Adipocyte (in vitro differentiated cells): Measurements from ENCODE around the gene TNKS2.
"Not testable (repeated sequence)": the region's sequence is repeated elsewhere in the genome, so short reads cannot be mapped to it uniquely, and the experiment has no call there.

ENCODE experiments used
- DNase-seq: peaks from one replicate; pipeline ENCODE4 v3.0.0-alpha.2; 2015; ENCODE audit warnings: low read depth
- H3K27me3 ChIP-seq: replicated peaks from 2 replicates; pipeline ENCODE4 v1.7.0; 2013; ENCODE audit warnings: mild to moderate bottlenecking, low read length, moderate library complexity; ENCODE audit not compliant: control insufficient read depth, insufficient read depth
- H3K36me3 ChIP-seq: 2 replicates; pipeline ENCODE4 v1.7.0; 2013; ENCODE audit warnings: low read length, mild to moderate bottlenecking, moderate library complexity; ENCODE audit not compliant: control insufficient read depth, insufficient read depth, severe bottlenecking
- H3K4me1 ChIP-seq: 2 replicates; pipeline ENCODE4 v1.7.0; 2013; ENCODE audit warnings: mild to moderate bottlenecking, low read length, moderate library complexity; ENCODE audit not compliant: control insufficient read depth, insufficient read depth
- H3K4me3 ChIP-seq: 2 replicates; pipeline ENCODE4 v1.7.0; 2013; ENCODE audit warnings: mild to moderate bottlenecking, low read length, moderate library complexity
- H3K9ac ChIP-seq: 2 replicates; pipeline ENCODE4 v1.7.0; 2013; ENCODE audit warnings: mild to moderate bottlenecking, low read length, moderate library complexity
- H3K9me3 ChIP-seq: 2 replicates; pipeline ENCODE4 v1.7.0; 2013; ENCODE audit warnings: mild to moderate bottlenecking, low read length, moderate library complexity; ENCODE audit not compliant: control insufficient read depth

The TNKS2 gene

GRCh38 chr10:91879515-91880170, 81.4 kb downstream of the TNKS2 start:
- no peaks in the 10 kb centered on the region for H3K36me3 ChIP-seq
- DNase-seq, result no peak
- H3K4me1 ChIP-seq, result peaks cover 19% of the 10 kb centered on the region
- H3K4me3 ChIP-seq, result no peak overlapping the region
- H3K9me3 ChIP-seq, result no peaks in the 10 kb centered on the region
- H3K27me3 ChIP-seq, result no peaks in the 10 kb centered on the region
- no peak overlapping the region for H3K9ac ChIP-seq

GRCh38 chr10:91880310-91880709, 82.1 kb downstream of the TNKS2 start:
- Histone ChIP-seq H3K36me3 (no peaks in the 10 kb centered on the region), H3K4me3 (no peak overlapping the region), H3K4me1 (peaks cover 19% of the 10 kb centered on the region), H3K27me3 (no peaks in the 10 kb centered on the region), H3K9me3 (no peaks in the 10 kb centered on the region), H3K9ac (no peak overlapping the region)
- peak; percentile 56 for DNase-seq

GRCh38 chr10:91883549-91884444, 85.6 kb downstream of the TNKS2 start:
- peaks cover 5% of the 10 kb centered on the region for H3K27me3 ChIP-seq
- H3K9ac ChIP-seq, result peak overlapping the region; percentile 42
- peak; percentile 56 for DNase-seq
- peaks cover 26% of the 10 kb centered on the region for H3K4me1 ChIP-seq
- peak overlapping the region; percentile 65 for H3K4me3 ChIP-seq
- no peaks in the 10 kb centered on the region for H3K9me3 ChIP-seq
- no peaks in the 10 kb centered on the region for H3K36me3 ChIP-seq

GRCh38 chr10:91884536-91884935, 86.3 kb downstream of the TNKS2 start:
- Histone ChIP-seq H3K9ac (no peak overlapping the region), H3K36me3 (no peaks in the 10 kb centered on the region), H3K4me1 (peaks cover 26% of the 10 kb centered on the region), H3K9me3 (no peaks in the 10 kb centered on the region), H3K4me3 (no peak overlapping the region), H3K27me3 (peaks cover 5% of the 10 kb centered on the region)
- no peak for DNase-seq

GRCh38 chr10:91885362-91886079, 87.3 kb downstream of the TNKS2 start:
- Histone ChIP-seq H3K4me1 (peaks cover 19% of the 10 kb centered on the region), H3K9ac (no peak overlapping the region), H3K36me3 (no peaks in the 10 kb centered on the region), H3K4me3 (no peak overlapping the region), H3K9me3 (no peaks in the 10 kb centered on the region), H3K27me3 (peaks cover 5% of the 10 kb centered on the region)
- no peak for DNase-seq

GRCh38 chr10:91886954-91887271, 88.7 kb downstream of the TNKS2 start:
- H3K9ac ChIP-seq, result peak overlapping the region; percentile 64
- H3K4me1 ChIP-seq, result peaks cover 33% of the 10 kb centered on the region
- peak overlapping the region; percentile 83 for H3K4me3 ChIP-seq
- H3K9me3 ChIP-seq, result no peaks in the 10 kb centered on the region
- peaks cover 5% of the 10 kb centered on the region for H3K27me3 ChIP-seq
- no peak for DNase-seq
- H3K36me3 ChIP-seq, result no peaks in the 10 kb centered on the region

- Histone ChIP-seq H3K4me1 (peaks cover 35% of the 10 kb centered on the region), H3K36me3 (no peaks in the 10 kb centered on the region), H3K27me3 (peaks cover 5% of the 10 kb centered on the region), H3K9me3 (no peaks in the 10 kb centered on the region), H3K4me3 (peak overlapping the region; percentile 83), H3K9ac (peak overlapping the region; percentile 64)
- peak; percentile 68 for DNase-seq
Observed at GRCh38 chr10:91887272-91888076, 89.2 kb downstream of the TNKS2 start.

GRCh38 chr10:91891125-91892001, 93.1 kb downstream of the TNKS2 start:
- Histone ChIP-seq H3K4me1 (peaks cover 23% of the 10 kb centered on the region), H3K36me3 (no peaks in the 10 kb centered on the region), H3K4me3 (no peak overlapping the region), H3K27me3 (peaks cover 5% of the 10 kb centered on the region), H3K9me3 (no peaks in the 10 kb centered on the region), H3K9ac (peak overlapping the region; percentile 21)
- peak; percentile 16 for DNase-seq

- no peak for DNase-seq
- Histone ChIP-seq H3K4me3 (no peak overlapping the region), H3K9ac (no peak overlapping the region), H3K36me3 (no peaks in the 10 kb centered on the region), H3K27me3 (peaks cover under 1% of the 10 kb centered on the region), H3K9me3 (no peaks in the 10 kb centered on the region), H3K4me1 (peaks cover 16% of the 10 kb centered on the region)
Observed at GRCh38 chr10:91893051-91893450, 94.8 kb downstream of the TNKS2 start.

GRCh38 chr10:91894261-91894685, 96.0 kb downstream of the TNKS2 start:
- not testable (repeated sequence) for H3K9ac ChIP-seq, H3K9me3 ChIP-seq, H3K27me3 ChIP-seq, DNase-seq, H3K4me3 ChIP-seq, H3K36me3 ChIP-seq
- H3K4me1 ChIP-seq, result peaks cover 16% of the 10 kb centered on the region
